GM12878 (cell line): ENCODE data around the gene CELSR3.

Experiments used
- CHD2 ChIP-seq: IDR thresholded peaks from 2 replicates; pipeline ENCODE4 v1.6.1; 2011; ENCODE audit warnings: low read depth, low read length, improper control_type of control experiment, borderline replicate concordance
- CTCF ChIP-seq, 3 experiments: IDR thresholded peaks in 2 of 3; conservative IDR thresholded peaks in 1 of 3; 2 replicates each; pipeline ENCODE4 v1.5.1; 2011; ENCODE audit warnings: low read depth in 3 of 3, low read length in 3 of 3, mild to moderate bottlenecking in 3 of 3, control low read depth in 2 of 3, moderate library complexity in 2 of 3, inconsistent platforms in 1 of 3, mixed read lengths in 1 of 3; ENCODE audit not compliant: control insufficient read depth in 2 of 3, insufficient read depth in 1 of 3; ENCODE audit errors: extremely low read depth in 1 of 3
- KAT2A ChIP-seq: conservative IDR thresholded peaks from 2 replicates; pipeline ENCODE4 v1.6.1; 2011; ENCODE audit warnings: low read depth, low read length; ENCODE audit not compliant: control insufficient read depth
- NR2C1 ChIP-seq: fragments of 450-650 bp; IDR thresholded peaks from 2 replicates; pipeline ENCODE4 v1.6.1; 2017; ENCODE audit warnings: antibody characterized with exemption, mild to moderate bottlenecking, moderate library complexity
- NR2C2 ChIP-seq: IDR thresholded peaks from 2 replicates; pipeline ENCODE4 v1.6.1; 2011; ENCODE audit warnings: borderline replicate concordance, low read depth; ENCODE audit not compliant: control insufficient read depth, insufficient read length
- POLR2A ChIP-seq: IDR thresholded peaks from 2 replicates; pipeline ENCODE4 v1.6.1; 2011; ENCODE audit warnings: low read depth, mild to moderate bottlenecking, low read length
- RAD51 ChIP-seq: fragments of 450-650 bp; IDR thresholded peaks from 2 replicates; pipeline ENCODE4 v1.6.1; 2016; ENCODE audit warnings: moderate library complexity, mild to moderate bottlenecking, inconsistent platforms
- SIX5 ChIP-seq: IDR thresholded peaks from 2 replicates; pipeline ENCODE4 v1.6.1; 2011; ENCODE audit warnings: mild to moderate bottlenecking, low read depth, low read length, moderate library complexity; ENCODE audit not compliant: severe bottlenecking
- SMAD1 ChIP-seq: fragments of 450-650 bp; IDR thresholded peaks from 2 replicates; pipeline ENCODE4 v1.6.1; 2018; ENCODE audit warnings: mild to moderate bottlenecking, low read depth; ENCODE audit not compliant: partially characterized antibody
- SP1 ChIP-seq: IDR thresholded peaks from one replicate; pipeline ENCODE4 v1.6.1; 2011; ENCODE audit warnings: low read depth, low read length
- SRF ChIP-seq, 2 experiments: IDR thresholded peaks; 2 replicates each; pipeline ENCODE4 v1.6.1; 2011; ENCODE audit warnings: low read depth in 2 of 2, low read length in 2 of 2, mild to moderate bottlenecking in 1 of 2, moderate library complexity in 1 of 2
- YY1 ChIP-seq: IDR thresholded peaks from 2 replicates; pipeline ENCODE4 v1.6.1; 2011; ENCODE audit warnings: low read depth, mild to moderate bottlenecking, low read length
- ZBTB40 ChIP-seq: fragments of 450-650 bp; IDR thresholded peaks from 2 replicates; pipeline ENCODE4 v1.6.1; 2016; ENCODE audit warnings: mild to moderate bottlenecking, moderate library complexity, borderline replicate concordance
- TF ChIP-seq, protein P1 (sequence below): IDR thresholded peaks from 2 replicates; pipeline ENCODE4 v1.6.1; 2012; ENCODE audit warnings: mild to moderate bottlenecking, low read depth, low read length

- no peak for TF ChIP-seq SP1
- TF ChIP-seq NR2C2 = no peak
- TF ChIP-seq SIX5 = no peak
- TF ChIP-seq CTCF (IDR thresholded peaks at IDR 0.05 in 2 of 3, conservative IDR thresholded peaks at IDR 0.05 in 1 of 3; ENCODE audit: control insufficient read depth in 2 of 3, extremely low read depth in 1 of 3, insufficient read depth in 1 of 3, low read depth in 3 of 3, low read length in 3 of 3) = no peak; a peak in 2 of 6 replicates
- no peak for TF ChIP-seq KAT2A
- TF ChIP-seq CHD2 = no peak
- TF ChIP-seq RAD51 = no peak
- no peak for TF ChIP-seq ZBTB40
- TF ChIP-seq SRF (IDR thresholded peaks at IDR 0.05; ENCODE audit: low read depth in 2 of 2, low read length in 2 of 2) = no peak
- no peak for TF ChIP-seq NR2C1
- TF ChIP-seq, protein P1, sequence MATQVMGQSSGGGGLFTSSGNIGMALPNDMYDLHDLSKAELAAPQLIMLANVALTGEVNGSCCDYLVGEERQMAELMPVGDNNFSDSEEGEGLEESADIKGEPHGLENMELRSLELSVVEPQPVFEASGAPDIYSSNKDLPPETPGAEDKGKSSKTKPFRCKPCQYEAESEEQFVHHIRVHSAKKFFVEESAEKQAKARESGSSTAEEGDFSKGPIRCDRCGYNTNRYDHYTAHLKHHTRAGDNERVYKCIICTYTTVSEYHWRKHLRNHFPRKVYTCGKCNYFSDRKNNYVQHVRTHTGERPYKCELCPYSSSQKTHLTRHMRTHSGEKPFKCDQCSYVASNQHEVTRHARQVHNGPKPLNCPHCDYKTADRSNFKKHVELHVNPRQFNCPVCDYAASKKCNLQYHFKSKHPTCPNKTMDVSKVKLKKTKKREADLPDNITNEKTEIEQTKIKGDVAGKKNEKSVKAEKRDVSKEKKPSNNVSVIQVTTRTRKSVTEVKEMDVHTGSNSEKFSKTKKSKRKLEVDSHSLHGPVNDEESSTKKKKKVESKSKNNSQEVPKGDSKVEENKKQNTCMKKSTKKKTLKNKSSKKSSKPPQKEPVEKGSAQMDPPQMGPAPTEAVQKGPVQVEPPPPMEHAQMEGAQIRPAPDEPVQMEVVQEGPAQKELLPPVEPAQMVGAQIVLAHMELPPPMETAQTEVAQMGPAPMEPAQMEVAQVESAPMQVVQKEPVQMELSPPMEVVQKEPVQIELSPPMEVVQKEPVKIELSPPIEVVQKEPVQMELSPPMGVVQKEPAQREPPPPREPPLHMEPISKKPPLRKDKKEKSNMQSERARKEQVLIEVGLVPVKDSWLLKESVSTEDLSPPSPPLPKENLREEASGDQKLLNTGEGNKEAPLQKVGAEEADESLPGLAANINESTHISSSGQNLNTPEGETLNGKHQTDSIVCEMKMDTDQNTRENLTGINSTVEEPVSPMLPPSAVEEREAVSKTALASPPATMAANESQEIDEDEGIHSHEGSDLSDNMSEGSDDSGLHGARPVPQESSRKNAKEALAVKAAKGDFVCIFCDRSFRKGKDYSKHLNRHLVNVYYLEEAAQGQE = no peak
- no peak for TF ChIP-seq POLR2A
- TF ChIP-seq SMAD1 = no peak
- no peak for TF ChIP-seq YY1
Measured at GRCh38 chr3:48685293-48685602, 22.6 kb upstream of the CELSR3 start.
